Mesothelial cell of epicardium (in vitro differentiated cells): Measurements from ENCODE around the gene PRPSAP1. TPM values are rescaled to one million over a fixed set of nuclear protein-coding genes. Genes with fewer than 3 reads are reported as not detected.
A peak's percentile ranks its signal among the peaks of the same experiment; 100 is the strongest.

Experiments used
- DNase-seq, 2 experiments: peaks; one replicate each; pipeline ENCODE4 v3.0.0; 2021; ENCODE audit warnings: low spot score in 2 of 2; ENCODE audit not compliant: unreplicated experiment in 2 of 2
- H3K27ac Mint-ChIP-seq: 2 replicates; pipeline ENCODE4 v1.8.0; 2021; ENCODE audit warnings: mixed read lengths
- H3K27me3 Mint-ChIP-seq: 2 replicates; pipeline ENCODE4 v1.8.0; 2021; ENCODE audit warnings: low read depth, mixed read lengths
- H3K36me3 Mint-ChIP-seq: 2 replicates; pipeline ENCODE4 v1.8.0; 2021; ENCODE audit warnings: mixed read lengths
- H3K4me1 Mint-ChIP-seq: 2 replicates; pipeline ENCODE4 v1.8.0; 2021; ENCODE audit warnings: mixed read lengths
- H3K4me3 Mint-ChIP-seq: 2 replicates; pipeline ENCODE4 v1.8.0; 2021; ENCODE audit warnings: mild to moderate bottlenecking, moderate library complexity, mixed read lengths
- H3K9me3 Mint-ChIP-seq: 2 replicates; pipeline ENCODE4 v1.8.0; 2021; ENCODE audit warnings: mixed read lengths
- total RNA-seq: library from RNA; stranded (reverse); gene quantifications from 3 replicates; pipeline ENCODE4 v1.2.1, GENCODE V29; 2021
- TF ChIP-seq, protein P1 (sequence below): fragments of 200-600 bp; sonication (generic); IDR thresholded peaks from one replicate; pipeline ENCODE4 v1.5.0; 2021; ENCODE audit warnings: antibody characterized with exemption; ENCODE audit not compliant: unreplicated experiment

The PRPSAP1 gene
- total RNA-seq, 1 donor from 2014 or later: 51.3 TPM

DNA sequence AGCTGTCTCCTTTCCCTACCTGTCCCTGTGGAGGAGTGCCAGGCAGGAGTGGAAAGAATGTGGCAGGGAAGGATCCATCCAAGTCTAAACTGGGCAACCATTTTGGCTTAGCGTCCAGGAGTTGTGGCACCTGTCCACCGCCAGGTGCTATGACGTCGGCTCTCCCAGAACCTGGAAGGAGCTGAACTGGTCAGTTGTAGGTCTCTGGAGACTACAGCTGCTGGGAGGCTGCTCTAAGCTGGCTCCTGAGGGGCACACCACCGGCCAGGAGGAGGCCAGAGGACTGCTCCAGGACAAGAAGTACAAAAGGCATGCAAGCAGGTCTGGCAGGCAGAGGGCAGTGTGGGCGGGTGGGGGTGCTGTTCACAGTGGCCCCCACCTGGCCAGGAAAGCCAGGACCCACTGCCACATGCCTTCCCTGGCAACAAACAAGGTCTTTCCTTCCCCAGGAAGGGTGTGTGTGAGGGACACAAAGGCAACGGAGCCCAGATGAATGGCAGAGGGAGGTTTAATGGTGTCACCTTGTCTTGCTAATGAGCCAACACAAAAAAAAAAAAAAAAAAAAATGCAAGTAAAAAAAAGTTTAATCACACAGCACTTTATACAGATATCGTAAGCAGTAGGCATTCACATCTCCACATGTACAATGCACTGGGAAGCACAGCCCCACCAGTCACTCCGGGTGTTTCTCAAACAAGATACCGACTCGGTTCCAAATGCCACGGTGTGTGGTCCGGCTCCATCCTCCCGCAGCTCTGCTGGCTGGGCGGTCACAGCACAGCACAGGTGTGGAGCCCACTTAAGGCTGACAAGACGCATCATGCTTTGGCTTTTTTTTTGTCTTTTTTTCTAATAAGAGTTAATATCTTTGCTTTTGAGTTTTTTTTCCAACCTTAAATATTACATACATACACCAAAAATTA lies 35.5 kb upstream of the PRPSAP1 start:
- Mint-ChIP-seq H3K27ac (no peak overlapping the region), H3K27me3 (peaks cover 17% of the 10 kb centered on the region)

DNA sequence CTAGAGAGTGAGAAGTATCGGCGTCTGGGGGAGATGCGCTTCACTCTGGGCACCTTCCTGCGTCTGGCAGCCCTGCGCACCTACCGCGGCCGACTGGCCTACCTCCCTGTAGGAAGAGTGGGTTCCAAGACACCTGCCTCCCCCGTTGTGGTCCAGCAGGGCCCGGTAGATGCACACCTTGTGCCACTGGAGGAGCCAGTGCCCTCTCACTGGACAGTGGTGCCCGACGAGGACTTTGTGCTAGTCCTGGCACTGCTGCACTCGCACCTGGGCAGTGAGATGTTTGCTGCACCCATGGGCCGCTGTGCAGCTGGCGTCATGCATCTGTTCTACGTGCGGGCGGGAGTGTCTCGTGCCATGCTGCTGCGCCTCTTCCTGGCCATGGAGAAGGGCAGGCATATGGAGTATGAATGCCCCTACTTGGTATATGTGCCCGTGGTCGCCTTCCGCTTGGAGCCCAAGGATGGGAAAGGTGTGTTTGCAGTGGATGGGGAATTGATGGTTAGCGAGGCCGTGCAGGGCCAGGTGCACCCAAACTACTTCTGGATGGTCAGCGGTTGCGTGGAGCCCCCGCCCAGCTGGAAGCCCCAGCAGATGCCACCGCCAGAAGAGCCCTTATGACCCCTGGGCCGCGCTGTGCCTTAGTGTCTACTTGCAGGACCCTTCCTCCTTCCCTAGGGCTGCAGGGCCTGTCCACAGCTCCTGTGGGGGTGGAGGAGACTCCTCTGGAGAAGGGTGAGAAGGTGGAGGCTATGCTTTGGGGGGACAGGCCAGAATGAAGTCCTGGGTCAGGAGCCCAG lies 33.5 kb upstream of the PRPSAP1 start:
- DNase-seq: no peak
- Mint-ChIP-seq H3K27me3 (peaks cover 25% of the 10 kb centered on the region), H3K4me1 (peaks cover 10% of the 10 kb centered on the region), H3K9me3 (no peaks in the 10 kb centered on the region), H3K27ac (no peak overlapping the region), H3K4me3 (peak overlapping the region; percentile 4), H3K36me3 (peaks cover 5% of the 10 kb centered on the region)
- TF ChIP-seq, protein P1, sequence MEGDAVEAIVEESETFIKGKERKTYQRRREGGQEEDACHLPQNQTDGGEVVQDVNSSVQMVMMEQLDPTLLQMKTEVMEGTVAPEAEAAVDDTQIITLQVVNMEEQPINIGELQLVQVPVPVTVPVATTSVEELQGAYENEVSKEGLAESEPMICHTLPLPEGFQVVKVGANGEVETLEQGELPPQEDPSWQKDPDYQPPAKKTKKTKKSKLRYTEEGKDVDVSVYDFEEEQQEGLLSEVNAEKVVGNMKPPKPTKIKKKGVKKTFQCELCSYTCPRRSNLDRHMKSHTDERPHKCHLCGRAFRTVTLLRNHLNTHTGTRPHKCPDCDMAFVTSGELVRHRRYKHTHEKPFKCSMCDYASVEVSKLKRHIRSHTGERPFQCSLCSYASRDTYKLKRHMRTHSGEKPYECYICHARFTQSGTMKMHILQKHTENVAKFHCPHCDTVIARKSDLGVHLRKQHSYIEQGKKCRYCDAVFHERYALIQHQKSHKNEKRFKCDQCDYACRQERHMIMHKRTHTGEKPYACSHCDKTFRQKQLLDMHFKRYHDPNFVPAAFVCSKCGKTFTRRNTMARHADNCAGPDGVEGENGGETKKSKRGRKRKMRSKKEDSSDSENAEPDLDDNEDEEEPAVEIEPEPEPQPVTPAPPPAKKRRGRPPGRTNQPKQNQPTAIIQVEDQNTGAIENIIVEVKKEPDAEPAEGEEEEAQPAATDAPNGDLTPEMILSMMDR: no peak

More for the DNA sequence above, 35.5 kb upstream of the PRPSAP1 start:
- H3K4me3 Mint-ChIP-seq: no peak overlapping the region
- peaks cover 3% of the 10 kb centered on the region for H3K4me1 Mint-ChIP-seq
- DNase-seq: no peak
- TF ChIP-seq, protein P1: no peak
- peaks cover 11% of the 10 kb centered on the region for H3K36me3 Mint-ChIP-seq
- no peaks in the 10 kb centered on the region for H3K9me3 Mint-ChIP-seq

DNA sequence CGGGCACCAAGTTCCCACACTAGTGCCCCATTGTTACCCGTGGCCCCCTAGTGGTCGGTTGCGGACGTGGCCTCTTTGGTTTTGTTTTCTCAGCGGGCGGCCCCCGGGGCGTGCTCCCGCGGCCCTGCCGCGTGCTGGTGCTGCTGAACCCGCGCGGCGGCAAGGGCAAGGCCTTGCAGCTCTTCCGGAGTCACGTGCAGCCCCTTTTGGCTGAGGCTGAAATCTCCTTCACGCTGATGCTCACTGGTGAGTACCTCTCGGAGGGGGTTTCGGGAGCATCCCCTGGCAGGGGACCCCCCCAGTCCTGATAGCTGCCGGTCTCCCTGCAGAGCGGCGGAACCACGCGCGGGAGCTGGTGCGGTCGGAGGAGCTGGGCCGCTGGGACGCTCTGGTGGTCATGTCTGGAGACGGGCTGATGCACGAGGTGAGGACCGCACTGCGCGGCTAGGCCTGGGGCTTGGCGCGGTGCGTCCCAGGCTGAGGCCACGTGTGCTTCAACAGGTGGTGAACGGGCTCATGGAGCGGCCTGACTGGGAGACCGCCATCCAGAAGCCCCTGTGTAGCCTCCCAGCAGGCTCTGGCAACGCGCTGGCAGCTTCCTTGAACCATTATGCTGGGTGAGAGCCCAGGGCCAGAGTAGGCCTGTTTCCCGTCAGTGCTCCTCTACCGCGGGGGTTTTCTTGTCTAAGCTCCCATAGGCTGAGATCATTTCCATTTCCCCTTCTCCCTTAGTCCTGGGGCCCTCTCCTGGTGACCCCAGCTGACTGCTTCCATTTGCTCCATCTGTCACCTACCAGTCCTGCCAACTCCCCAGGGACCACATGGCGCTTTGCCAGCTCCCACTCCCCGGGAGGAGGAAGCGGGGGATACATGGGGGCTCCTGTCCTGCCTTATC lies 32.4 kb upstream of the PRPSAP1 start:
- TF ChIP-seq, protein P1: peak; percentile 99
- H3K9me3 Mint-ChIP-seq: no peaks in the 10 kb centered on the region
- peaks cover 13% of the 10 kb centered on the region for H3K4me1 Mint-ChIP-seq
- H3K36me3 Mint-ChIP-seq: peaks cover 5% of the 10 kb centered on the region
- H3K27ac Mint-ChIP-seq: no peak overlapping the region
- peak overlapping the region; percentile 48 for H3K4me3 Mint-ChIP-seq
- peaks cover 28% of the 10 kb centered on the region for H3K27me3 Mint-ChIP-seq
- peak in 1 of 2 experiments; percentile 83 for DNase-seq

DNA sequence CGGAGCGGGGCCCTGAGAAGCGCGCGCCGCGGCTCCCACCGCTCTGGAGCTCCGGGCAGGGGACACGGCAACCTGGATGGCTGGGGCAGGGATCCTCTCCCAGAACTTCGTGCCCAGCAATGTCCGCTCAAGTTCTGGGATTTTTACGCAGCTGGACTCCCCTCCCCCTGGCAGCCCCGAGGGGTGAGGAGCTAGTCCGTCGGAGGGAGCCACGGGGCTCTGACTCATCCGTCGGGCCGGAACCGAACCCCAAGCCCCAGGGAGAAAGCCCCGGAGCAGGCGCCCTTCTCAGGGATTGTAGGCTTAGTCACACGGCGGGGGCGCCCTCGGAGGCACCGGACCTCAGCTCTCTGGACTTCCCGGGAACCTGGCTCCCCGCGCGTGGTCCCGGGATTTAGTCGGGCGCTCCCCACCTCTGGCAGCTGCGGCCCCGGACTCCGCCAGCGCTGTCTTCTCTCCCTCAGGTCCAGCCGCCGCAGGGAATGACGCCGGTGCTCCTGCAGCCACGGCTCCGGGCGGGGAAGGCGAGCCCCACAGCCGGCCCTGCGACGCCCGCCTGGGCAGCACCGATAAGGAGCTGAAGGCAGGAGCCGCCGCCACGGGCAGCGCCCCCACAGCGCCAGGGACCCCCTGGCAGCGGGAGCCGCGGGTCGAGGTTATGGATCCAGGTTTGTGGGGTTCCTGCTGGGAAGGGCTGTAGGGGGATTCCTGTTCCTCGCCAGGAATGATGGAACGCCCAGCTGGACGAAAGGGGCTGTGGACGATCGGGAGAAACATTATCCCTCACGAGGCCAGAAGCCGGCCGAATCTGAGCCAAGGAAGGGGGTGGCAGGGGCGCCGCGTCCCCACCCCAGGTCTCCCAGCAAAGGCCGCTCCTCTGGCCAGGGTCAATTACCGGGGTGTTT lies 31.5 kb upstream of the PRPSAP1 start:
- DNase-seq: peak in 1 of 2 experiments; percentile 52
- Mint-ChIP-seq H3K9me3 (no peaks in the 10 kb centered on the region), H3K4me3 (peak overlapping the region; percentile 53), H3K27ac (no peak overlapping the region), H3K36me3 (peaks cover 2% of the 10 kb centered on the region), H3K27me3 (peaks cover 28% of the 10 kb centered on the region), H3K4me1 (peaks cover 13% of the 10 kb centered on the region)
- TF ChIP-seq, protein P1: no peak
